Measurements from ENCODE around the gene NSRP1. TPM values are rescaled to one million over a fixed set of nuclear protein-coding genes. Genes with fewer than 3 reads are reported as not detected.

Gene NSRP1
- total and polyA plus RNA-seq, 2 of the 13 experiments (the other 11 are each of a cell fraction or from before 2014, with no cell fraction given): 7.0 to 14.3 TPM

DNA sequence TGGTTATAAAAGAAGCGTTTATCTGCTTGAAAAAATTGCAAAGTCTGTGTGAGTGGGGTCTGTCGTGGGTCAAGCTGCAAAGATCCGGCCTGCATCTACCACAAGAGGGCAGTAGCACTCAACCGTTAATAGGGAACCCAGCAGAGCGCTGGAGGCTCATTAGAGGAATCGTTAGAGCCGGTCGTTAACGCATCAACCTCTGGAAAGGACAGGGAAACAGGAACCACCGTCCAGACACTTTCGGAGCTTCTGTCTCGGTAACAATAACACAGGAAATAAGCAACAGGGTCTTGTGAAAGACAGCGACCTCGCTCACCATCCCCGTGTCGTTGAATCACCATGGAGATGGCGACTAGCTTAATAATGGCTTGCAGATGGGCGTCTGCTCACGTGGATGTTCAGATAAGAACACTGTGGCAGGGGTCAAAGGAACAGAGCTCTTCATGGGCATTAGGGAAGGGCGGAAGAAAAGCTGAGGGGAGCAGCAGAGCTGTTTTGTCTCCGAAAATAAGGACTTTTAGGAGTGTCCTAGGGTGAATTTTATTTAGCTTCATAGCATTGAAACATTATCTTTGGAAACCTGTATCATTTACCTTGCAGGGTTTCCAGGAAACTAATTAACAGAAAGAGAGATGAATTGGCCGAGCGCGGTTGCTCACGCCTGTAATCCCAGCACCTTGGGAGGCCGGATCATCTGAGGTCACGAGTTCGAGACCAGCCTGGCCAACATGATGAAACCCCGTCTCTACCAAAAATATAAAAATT, 11.9 kb upstream of the NSRP1 start (continued):
- TF ChIP-seq, protein P1, sequence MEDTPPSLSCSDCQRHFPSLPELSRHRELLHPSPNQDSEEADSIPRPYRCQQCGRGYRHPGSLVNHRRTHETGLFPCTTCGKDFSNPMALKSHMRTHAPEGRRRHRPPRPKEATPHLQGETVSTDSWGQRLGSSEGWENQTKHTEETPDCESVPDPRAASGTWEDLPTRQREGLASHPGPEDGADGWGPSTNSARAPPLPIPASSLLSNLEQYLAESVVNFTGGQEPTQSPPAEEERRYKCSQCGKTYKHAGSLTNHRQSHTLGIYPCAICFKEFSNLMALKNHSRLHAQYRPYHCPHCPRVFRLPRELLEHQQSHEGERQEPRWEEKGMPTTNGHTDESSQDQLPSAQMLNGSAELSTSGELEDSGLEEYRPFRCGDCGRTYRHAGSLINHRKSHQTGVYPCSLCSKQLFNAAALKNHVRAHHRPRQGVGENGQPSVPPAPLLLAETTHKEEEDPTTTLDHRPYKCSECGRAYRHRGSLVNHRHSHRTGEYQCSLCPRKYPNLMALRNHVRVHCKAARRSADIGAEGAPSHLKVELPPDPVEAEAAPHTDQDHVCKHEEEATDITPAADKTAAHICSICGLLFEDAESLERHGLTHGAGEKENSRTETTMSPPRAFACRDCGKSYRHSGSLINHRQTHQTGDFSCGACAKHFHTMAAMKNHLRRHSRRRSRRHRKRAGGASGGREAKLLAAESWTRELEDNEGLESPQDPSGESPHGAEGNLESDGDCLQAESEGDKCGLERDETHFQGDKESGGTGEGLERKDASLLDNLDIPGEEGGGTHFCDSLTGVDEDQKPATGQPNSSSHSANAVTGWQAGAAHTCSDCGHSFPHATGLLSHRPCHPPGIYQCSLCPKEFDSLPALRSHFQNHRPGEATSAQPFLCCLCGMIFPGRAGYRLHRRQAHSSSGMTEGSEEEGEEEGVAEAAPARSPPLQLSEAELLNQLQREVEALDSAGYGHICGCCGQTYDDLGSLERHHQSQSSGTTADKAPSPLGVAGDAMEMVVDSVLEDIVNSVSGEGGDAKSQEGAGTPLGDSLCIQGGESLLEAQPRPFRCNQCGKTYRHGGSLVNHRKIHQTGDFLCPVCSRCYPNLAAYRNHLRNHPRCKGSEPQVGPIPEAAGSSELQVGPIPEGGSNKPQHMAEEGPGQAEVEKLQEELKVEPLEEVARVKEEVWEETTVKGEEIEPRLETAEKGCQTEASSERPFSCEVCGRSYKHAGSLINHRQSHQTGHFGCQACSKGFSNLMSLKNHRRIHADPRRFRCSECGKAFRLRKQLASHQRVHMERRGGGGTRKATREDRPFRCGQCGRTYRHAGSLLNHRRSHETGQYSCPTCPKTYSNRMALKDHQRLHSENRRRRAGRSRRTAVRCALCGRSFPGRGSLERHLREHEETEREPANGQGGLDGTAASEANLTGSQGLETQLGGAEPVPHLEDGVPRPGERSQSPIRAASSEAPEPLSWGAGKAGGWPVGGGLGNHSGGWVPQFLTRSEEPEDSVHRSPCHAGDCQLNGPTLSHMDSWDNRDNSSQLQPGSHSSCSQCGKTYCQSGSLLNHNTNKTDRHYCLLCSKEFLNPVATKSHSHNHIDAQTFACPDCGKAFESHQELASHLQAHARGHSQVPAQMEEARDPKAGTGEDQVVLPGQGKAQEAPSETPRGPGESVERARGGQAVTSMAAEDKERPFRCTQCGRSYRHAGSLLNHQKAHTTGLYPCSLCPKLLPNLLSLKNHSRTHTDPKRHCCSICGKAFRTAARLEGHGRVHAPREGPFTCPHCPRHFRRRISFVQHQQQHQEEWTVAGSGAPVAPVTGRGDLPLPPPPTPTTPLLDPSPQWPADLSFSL (CRISPR knock-in tag; IDR thresholded peaks at IDR 0.05): no peak
- 0 out of 2 replicates have a peak, but pooled peaks have one; percentile 14 for TF ChIP-seq THRA (CRISPR knock-in tag; IDR thresholded peaks at IDR 0.05; ENCODE audit: borderline replicate concordance)
- no peak for TF ChIP-seq ZNF841 (CRISPR knock-in tag; IDR thresholded peaks at IDR 0.05; ENCODE audit: borderline replicate concordance)
- peak in 1 of 2 experiments; percentile 62; a peak in 2 of 4 replicates for TF ChIP-seq KLF16 (CRISPR knock-in tag; IDR thresholded peaks at IDR 0.05)
- TF ChIP-seq ZNF468 (CRISPR knock-in tag; IDR thresholded peaks at IDR 0.05): no peak
- TF ChIP-seq, protein P2, sequence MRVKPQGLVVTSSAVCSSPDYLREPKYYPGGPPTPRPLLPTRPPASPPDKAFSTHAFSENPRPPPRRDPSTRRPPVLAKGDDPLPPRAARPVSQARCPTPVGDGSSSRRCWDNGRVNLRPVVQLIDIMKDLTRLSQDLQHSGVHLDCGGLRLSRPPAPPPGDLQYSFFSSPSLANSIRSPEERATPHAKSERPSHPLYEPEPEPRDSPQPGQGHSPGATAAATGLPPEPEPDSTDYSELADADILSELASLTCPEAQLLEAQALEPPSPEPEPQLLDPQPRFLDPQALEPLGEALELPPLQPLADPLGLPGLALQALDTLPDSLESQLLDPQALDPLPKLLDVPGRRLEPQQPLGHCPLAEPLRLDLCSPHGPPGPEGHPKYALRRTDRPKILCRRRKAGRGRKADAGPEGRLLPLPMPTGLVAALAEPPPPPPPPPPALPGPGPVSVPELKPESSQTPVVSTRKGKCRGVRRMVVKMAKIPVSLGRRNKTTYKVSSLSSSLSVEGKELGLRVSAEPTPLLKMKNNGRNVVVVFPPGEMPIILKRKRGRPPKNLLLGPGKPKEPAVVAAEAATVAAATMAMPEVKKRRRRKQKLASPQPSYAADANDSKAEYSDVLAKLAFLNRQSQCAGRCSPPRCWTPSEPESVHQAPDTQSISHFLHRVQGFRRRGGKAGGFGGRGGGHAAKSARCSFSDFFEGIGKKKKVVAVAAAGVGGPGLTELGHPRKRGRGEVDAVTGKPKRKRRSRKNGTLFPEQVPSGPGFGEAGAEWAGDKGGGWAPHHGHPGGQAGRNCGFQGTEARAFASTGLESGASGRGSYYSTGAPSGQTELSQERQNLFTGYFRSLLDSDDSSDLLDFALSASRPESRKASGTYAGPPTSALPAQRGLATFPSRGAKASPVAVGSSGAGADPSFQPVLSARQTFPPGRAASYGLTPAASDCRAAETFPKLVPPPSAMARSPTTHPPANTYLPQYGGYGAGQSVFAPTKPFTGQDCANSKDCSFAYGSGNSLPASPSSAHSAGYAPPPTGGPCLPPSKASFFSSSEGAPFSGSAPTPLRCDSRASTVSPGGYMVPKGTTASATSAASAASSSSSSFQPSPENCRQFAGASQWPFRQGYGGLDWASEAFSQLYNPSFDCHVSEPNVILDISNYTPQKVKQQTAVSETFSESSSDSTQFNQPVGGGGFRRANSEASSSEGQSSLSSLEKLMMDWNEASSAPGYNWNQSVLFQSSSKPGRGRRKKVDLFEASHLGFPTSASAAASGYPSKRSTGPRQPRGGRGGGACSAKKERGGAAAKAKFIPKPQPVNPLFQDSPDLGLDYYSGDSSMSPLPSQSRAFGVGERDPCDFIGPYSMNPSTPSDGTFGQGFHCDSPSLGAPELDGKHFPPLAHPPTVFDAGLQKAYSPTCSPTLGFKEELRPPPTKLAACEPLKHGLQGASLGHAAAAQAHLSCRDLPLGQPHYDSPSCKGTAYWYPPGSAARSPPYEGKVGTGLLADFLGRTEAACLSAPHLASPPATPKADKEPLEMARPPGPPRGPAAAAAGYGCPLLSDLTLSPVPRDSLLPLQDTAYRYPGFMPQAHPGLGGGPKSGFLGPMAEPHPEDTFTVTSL (CRISPR knock-in tag; IDR thresholded peaks at IDR 0.05; ENCODE audit: borderline replicate concordance): no peak
- no peak for TF ChIP-seq ZNF282 (IDR thresholded peaks at IDR 0.05; ENCODE audit: partially characterized antibody)
- TF ChIP-seq ZNF335 (CRISPR knock-in tag; IDR thresholded peaks at IDR 0.05): no peak
- TF ChIP-seq ZNF34 (CRISPR knock-in tag; IDR thresholded peaks at IDR 0.05; ENCODE audit: borderline replicate concordance): no peak
- no peak for TF ChIP-seq TAF15 (IDR thresholded peaks at IDR 0.05; ENCODE audit: low read depth, low read length, poor library complexity, severe bottlenecking)
- TF ChIP-seq, protein P3, sequence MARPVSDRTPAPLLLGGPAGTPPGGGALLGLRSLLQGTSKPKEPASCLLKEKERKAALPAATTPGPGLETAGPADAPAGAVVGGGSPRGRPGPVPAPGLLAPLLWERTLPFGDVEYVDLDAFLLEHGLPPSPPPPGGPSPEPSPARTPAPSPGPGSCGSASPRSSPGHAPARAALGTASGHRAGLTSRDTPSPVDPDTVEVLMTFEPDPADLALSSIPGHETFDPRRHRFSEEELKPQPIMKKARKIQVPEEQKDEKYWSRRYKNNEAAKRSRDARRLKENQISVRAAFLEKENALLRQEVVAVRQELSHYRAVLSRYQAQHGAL (CRISPR knock-in tag; IDR thresholded peaks at IDR 0.05; ENCODE audit: not compliant biosample characterization): no peak
- TF ChIP-seq HDAC1 (CRISPR knock-in tag; IDR thresholded peaks at IDR 0.05): peak; percentile 70
- TF ChIP-seq SIN3A (IDR thresholded peaks at IDR 0.05; ENCODE audit: borderline replicate concordance, low read depth, low read length): 0 out of 2 replicates have a peak, but pooled peaks have one; percentile 28

Data from HepG2 (cell line).